Cardiac fibroblast (primary cell): Measurements from ENCODE around the gene PLXNA2.

ENCODE experiments used
- DNase-seq, 2 donors: peaks; one replicate each; pipeline versions ENCODE4 v3.0.0 to v3.0.0-alpha.2; 2010; ENCODE audit warnings: low read depth in 2 of 2
- H3K4me3 ChIP-seq, 2 donors: replicated peaks in 1 of 2; 1 replicate in 1 of 2; 2 replicates in 1 of 2; pipeline ENCODE4 v1.5.1; 2011; ENCODE audit warnings: low read depth in 2 of 2, low read length in 2 of 2, mild to moderate bottlenecking in 2 of 2, moderate library complexity in 1 of 2
- TF ChIP-seq, protein P1 (sequence below): IDR thresholded peaks from one replicate; pipeline ENCODE4 v1.5.1; 2011; ENCODE audit warnings: low read depth, mild to moderate bottlenecking, low read length, inconsistent platforms

The PLXNA2 gene

DNA sequence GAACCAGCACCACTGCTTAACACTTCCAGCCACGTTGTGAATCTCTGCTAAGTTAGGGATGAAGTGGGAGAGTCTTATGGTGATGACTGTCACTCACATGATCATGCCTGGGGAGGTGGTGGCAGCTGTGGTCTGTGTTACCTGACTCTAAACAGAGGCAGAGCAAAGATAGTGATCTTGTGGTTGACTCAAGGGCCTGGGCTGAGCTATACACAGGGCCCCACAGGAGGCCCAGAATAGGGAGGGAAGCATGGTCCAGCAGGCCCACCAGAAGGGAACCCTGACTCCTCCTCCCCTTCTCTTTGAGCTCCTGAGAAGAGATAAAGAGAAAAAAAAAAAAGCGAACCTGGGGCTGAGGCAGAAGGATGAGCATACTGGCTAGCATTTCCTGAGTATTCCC is 55.0 kb downstream of the PLXNA2 start:
- no peak overlapping the region for H3K4me3 ChIP-seq
- TF ChIP-seq, protein P1, sequence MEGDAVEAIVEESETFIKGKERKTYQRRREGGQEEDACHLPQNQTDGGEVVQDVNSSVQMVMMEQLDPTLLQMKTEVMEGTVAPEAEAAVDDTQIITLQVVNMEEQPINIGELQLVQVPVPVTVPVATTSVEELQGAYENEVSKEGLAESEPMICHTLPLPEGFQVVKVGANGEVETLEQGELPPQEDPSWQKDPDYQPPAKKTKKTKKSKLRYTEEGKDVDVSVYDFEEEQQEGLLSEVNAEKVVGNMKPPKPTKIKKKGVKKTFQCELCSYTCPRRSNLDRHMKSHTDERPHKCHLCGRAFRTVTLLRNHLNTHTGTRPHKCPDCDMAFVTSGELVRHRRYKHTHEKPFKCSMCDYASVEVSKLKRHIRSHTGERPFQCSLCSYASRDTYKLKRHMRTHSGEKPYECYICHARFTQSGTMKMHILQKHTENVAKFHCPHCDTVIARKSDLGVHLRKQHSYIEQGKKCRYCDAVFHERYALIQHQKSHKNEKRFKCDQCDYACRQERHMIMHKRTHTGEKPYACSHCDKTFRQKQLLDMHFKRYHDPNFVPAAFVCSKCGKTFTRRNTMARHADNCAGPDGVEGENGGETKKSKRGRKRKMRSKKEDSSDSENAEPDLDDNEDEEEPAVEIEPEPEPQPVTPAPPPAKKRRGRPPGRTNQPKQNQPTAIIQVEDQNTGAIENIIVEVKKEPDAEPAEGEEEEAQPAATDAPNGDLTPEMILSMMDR, result no peak
- no peak for DNase-seq

DNA sequence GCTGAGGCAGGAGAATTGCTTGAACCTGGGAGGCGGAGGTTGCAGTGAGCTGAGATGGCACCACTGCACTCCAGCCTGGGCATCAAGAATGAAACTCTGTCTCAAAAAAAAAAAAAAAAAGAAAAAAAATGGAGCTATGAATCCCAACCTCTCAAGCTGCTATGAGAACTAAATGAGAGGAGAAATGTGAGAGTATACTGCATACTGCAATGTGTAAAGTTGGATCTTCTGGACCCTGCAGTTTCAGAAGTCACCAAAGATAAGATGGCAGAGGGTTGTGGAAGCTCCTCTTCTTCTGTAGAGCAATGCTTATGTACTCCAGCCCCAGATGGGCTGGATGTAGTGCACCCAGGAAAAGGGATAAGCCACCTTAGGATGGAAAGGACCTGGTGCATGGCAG is 55.6 kb downstream of the PLXNA2 start:
- TF ChIP-seq, protein P1, result no peak
- H3K4me3 ChIP-seq, result no peak overlapping the region
- DNase-seq, result no peak

DNA sequence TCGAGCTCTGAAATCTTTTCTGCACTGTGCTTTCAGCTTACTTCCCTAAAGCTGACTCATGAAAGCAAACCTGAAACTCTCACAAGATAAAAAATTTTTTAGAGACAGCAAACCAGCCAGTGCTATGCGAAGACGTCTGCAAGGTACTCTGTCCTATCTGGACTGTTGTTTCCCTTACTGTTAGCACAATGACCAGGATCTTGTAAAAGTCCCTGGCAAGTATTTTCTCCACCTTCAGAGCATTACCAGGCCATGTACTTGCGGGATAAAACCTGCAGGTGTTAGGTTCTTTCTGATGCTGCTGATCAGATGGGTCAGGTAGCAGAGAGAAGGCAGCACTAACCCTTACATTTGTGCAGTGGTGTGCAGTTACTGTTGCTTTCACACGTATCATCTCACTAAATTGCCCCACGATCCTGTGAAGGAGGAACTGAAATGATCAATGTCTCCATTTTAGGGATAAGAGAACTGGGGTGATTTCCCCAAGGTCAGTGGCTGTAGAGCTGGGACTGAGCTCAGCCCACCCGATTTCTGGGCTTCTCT is 56.6 kb downstream of the PLXNA2 start:
- TF ChIP-seq, protein P1, result no peak
- H3K4me3 ChIP-seq, result no peak overlapping the region
- no peak for DNase-seq

DNA sequence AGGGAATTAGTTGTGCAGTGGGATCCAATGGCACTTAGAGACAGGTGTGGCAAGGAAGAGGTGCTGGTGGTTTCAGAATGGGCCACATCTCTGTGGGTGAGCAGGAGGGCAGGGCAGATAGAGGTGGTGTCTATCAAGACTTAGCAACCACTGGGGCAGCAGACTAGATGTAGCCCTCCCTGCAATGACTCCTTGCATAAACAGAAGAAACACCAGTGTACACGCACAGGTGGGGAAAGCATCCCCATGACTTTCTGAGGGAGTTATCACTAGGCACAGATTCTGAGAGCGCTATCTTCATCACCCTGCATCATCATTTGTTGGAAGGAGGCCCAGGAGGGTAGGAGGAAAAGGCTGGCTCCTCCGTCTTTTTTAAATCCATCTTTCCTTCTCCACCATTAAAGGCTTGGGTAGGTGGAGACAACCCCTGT is 58.4 kb downstream of the PLXNA2 start:
- no peak for DNase-seq
- TF ChIP-seq, protein P1, result no peak
- no peak overlapping the region for H3K4me3 ChIP-seq

DNA sequence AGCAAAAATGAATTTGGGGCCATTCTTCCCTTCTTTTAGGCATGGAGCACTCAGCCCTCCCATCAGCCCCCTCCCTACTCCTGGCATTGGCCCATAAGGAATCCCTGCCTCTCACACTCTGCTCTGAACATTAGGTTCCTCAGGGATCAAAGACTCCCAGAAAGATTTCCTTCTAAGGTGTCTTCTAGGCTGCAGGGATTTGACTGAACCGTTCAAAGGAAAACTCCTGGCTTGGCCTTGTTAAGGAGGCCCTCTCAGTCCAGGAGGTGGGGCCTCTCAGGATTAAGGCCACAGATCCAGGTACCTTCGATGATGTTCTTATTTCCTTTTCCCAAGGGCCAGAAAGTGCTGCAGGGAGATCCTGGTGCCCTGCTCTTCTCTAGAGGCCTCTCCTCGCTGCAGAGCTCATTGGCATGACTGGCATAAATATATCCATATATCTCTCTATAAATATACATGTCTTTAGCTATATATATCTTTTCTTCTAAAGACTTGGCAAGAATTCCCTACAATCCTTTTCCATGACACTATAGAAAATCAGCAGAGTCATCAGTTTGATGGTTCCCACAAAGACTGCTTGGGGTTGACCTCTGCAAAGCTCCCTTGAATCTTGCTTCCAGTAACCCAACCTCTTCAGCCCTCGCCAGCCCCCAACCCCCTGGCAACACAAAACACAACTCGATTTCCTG is 59.1 kb downstream of the PLXNA2 start:
- TF ChIP-seq, protein P1, result no peak
- H3K4me3 ChIP-seq, result no peak overlapping the region
- peak; percentile 53 to 63 for DNase-seq

DNA sequence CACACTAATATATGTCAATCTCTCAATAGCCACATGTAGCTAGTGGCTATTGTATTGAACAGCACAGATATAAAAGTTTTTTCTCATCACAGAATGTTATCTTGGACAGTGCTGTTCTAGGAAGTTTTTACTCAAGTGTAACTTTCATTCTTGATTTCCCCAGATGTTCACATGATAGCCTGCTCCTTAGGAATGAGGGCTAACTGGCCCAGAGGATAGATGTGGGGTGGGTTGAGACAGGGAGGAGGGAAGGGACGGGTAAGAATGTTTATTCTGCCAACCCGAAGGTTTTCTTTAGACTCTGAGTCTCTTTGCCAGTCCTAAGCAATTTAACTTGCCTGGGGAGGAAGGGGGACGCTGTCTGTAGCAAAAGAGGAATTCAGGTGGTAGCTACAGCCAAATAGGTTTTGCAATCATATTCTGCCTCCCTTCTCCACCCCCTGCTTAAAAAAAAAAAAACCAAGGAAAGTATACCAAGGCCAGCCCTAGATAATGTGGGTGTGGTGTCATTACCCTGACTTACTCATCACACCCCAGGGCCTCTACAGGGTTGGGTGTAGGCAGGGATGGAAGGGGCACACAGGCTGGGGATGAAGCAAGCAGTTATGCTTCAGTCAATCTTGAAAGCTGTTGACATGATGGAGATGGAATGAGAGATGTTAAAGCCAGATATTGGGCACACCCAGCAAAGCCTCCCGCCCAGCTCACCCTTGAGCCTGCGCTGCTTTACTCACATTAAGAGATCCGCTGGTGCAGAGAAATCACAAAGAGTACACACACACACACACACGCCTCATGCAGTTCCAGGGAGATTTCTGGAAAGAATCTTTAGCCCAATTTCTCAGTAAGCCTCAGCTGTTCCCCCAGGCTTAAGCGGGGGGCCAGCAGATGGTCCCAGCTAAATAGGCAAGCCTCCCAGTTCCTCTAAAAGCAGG is 59.9 kb downstream of the PLXNA2 start:
- peak; percentile 92 for DNase-seq
- no peak overlapping the region for H3K4me3 ChIP-seq
- TF ChIP-seq, protein P1, result no peak
